ENCODE data around the gene E2F3.

- TF ChIP-seq CTCF (conservative IDR thresholded peaks at IDR 0.05) = no peak
- no peak for TF ChIP-seq ZFX (IDR thresholded peaks at IDR 0.05)
Observed at GRCh38 chr6:20433321-20433720, 31.6 kb downstream of the E2F3 start.
